C4-2B (cell line): Measurements from ENCODE around the gene CNIH2.

Experiments
- H3K27ac ChIP-seq: fragments of 450-650 bp; 2 replicates; pipeline ENCODE4 v1.5.1; 2017
- CTCF ChIP-seq: fragments of 450-650 bp; conservative IDR thresholded peaks from 2 replicates; pipeline ENCODE4 v1.5.1; 2017; ENCODE audit warnings: mild to moderate bottlenecking
- ZFX ChIP-seq: fragments of 450-650 bp; IDR thresholded peaks from 2 replicates; pipeline ENCODE4 v1.6.1; 2017

CNIH2 gene

GRCh38 chr11:66326261-66327111, 48.5 kb downstream of the CNIH2 start:
- no peak overlapping the region for H3K27ac ChIP-seq
- TF ChIP-seq CTCF = no peak
- TF ChIP-seq ZFX = no peak

GRCh38 chr11:66327171-66328030, 49.4 kb downstream of the CNIH2 start:
- no peak for TF ChIP-seq CTCF
- no peak for TF ChIP-seq ZFX
- no peak overlapping the region for H3K27ac ChIP-seq

- H3K27ac ChIP-seq = no peak overlapping the region
- TF ChIP-seq ZFX (no peak), CTCF (no peak)
Measured at GRCh38 chr11:66328031-66328301, 50.0 kb downstream of the CNIH2 start.

- TF ChIP-seq ZFX = no peak
- peak; percentile 96 for TF ChIP-seq CTCF
- H3K27ac ChIP-seq = no peak overlapping the region
Measured at GRCh38 chr11:66328302-66329144, 50.5 kb downstream of the CNIH2 start.

- TF ChIP-seq CTCF = no peak
- TF ChIP-seq ZFX = no peak
- no peak overlapping the region for H3K27ac ChIP-seq
Measured at GRCh38 chr11:66329165-66329673, 51.2 kb downstream of the CNIH2 start.

- H3K27ac ChIP-seq = no peak overlapping the region
- TF ChIP-seq CTCF = no peak
- no peak for TF ChIP-seq ZFX
Measured at GRCh38 chr11:66330931-66331330, 53.0 kb downstream of the CNIH2 start.
